Mesenchymal stem cell (in vitro differentiated cells and primary cell): Measurements from ENCODE around the gene HFM1. TPM values are rescaled to one million over a fixed set of nuclear protein-coding genes. Genes with fewer than 3 reads are reported as not detected.

Experiments
- DNase-seq: peaks from one replicate; pipeline ENCODE4 v3.0.0-alpha.2; 2013
- H2AFZ ChIP-seq: one replicate; pipeline ENCODE4 v1.6.1; 2013; ENCODE audit warnings: low read depth, mild to moderate bottlenecking, control low read depth, inconsistent platforms, low read length, moderate library complexity
- H2AK5ac ChIP-seq: 2 replicates; pipeline ENCODE4 v1.6.1; 2013; ENCODE audit warnings: low read length, moderate library complexity, mild to moderate bottlenecking, inconsistent platforms; ENCODE audit not compliant: severe bottlenecking
- H2BK120ac ChIP-seq: one replicate; pipeline ENCODE4 v1.6.1; 2013; ENCODE audit warnings: low read depth, mild to moderate bottlenecking, inconsistent platforms, low read length, moderate library complexity
- H2BK12ac ChIP-seq, 2 experiments: one replicate each; pipeline ENCODE4 v1.6.1; 2013; ENCODE audit warnings: inconsistent platforms in 2 of 2, low read length in 2 of 2, mild to moderate bottlenecking in 2 of 2, moderate library complexity in 2 of 2, control low read depth in 1 of 2
- H2BK15ac ChIP-seq: one replicate; pipeline ENCODE4 v1.6.1; 2013; ENCODE audit warnings: mild to moderate bottlenecking, low read depth, inconsistent platforms; ENCODE audit not compliant: poor library complexity, severe bottlenecking
- H2BK5ac ChIP-seq: 2 replicates; pipeline ENCODE4 v1.6.1; 2013; ENCODE audit warnings: low read depth, mild to moderate bottlenecking, low read length, control low read depth, inconsistent platforms; ENCODE audit not compliant: poor library complexity, severe bottlenecking
- H3K14ac ChIP-seq, 2 experiments: one replicate each; pipeline ENCODE4 v1.6.1; 2013; ENCODE audit warnings: inconsistent platforms in 2 of 2, low read length in 2 of 2, control low read depth in 1 of 2, mild to moderate bottlenecking in 1 of 2, moderate library complexity in 1 of 2
- H3K18ac ChIP-seq, 2 experiments: one replicate each; pipeline ENCODE4 v1.6.1; 2013; ENCODE audit warnings: inconsistent platforms in 2 of 2, low read length in 2 of 2, control low read depth in 1 of 2, low read depth in 1 of 2, mild to moderate bottlenecking in 1 of 2
- H3K23ac ChIP-seq, 2 experiments: one replicate each; pipeline ENCODE4 v1.6.1; 2013; ENCODE audit warnings: inconsistent platforms in 2 of 2, low read length in 2 of 2, mild to moderate bottlenecking in 2 of 2, moderate library complexity in 2 of 2, control low read depth in 1 of 2
- H3K27ac ChIP-seq: 2 replicates; pipeline ENCODE4 v1.5.1; 2013; ENCODE audit warnings: mild to moderate bottlenecking, moderate library complexity, low read length, control low read depth, inconsistent platforms; ENCODE audit not compliant: poor library complexity, severe bottlenecking
- H3K27me3 ChIP-seq, 2 experiments: 2 replicates each; pipeline versions ENCODE4 v1.6.1 to v1.7.0; 2013; ENCODE audit warnings: low read length in 2 of 2, mild to moderate bottlenecking in 2 of 2, moderate library complexity in 2 of 2, control low read depth in 1 of 2, inconsistent platforms in 1 of 2; ENCODE audit not compliant: control insufficient read depth in 1 of 2, insufficient read depth in 1 of 2
- H3K36me3 ChIP-seq, 2 experiments: 2 replicates each; pipeline versions ENCODE4 v1.6.1 to v1.7.0; 2013; ENCODE audit warnings: low read length in 2 of 2, control low read depth in 1 of 2, inconsistent platforms in 1 of 2, low read depth in 1 of 2, mild to moderate bottlenecking in 1 of 2; ENCODE audit not compliant: insufficient read depth in 2 of 2, control insufficient read depth in 1 of 2
- H3K4ac ChIP-seq, 2 experiments: one replicate each; pipeline ENCODE4 v1.6.1; 2013; ENCODE audit warnings: inconsistent platforms in 2 of 2, low read length in 2 of 2, mild to moderate bottlenecking in 2 of 2, moderate library complexity in 2 of 2, control low read depth in 1 of 2, low read depth in 1 of 2
- H3K4me1 ChIP-seq: 2 replicates; pipeline ENCODE4 v1.6.1; 2013; ENCODE audit warnings: low read depth, low read length, control low read depth; ENCODE audit not compliant: control insufficient read depth, insufficient read depth
- H3K4me2 ChIP-seq: 2 replicates; pipeline ENCODE4 v1.6.1; 2013; ENCODE audit warnings: low read length, mild to moderate bottlenecking, inconsistent platforms; ENCODE audit not compliant: poor library complexity, severe bottlenecking
- H3K4me3 ChIP-seq, 2 experiments: 2 replicates each; pipeline versions ENCODE4 v1.5.1 to v1.7.0; 2013; ENCODE audit warnings: low read length in 2 of 2, mild to moderate bottlenecking in 2 of 2, control low read depth in 1 of 2, low read depth in 1 of 2; ENCODE audit not compliant: insufficient read depth in 1 of 2
- H3K79me1 ChIP-seq: replicated peaks from 2 replicates; pipeline ENCODE4 v1.6.1; 2013; ENCODE audit warnings: mild to moderate bottlenecking, control low read depth, low read length, inconsistent platforms; ENCODE audit not compliant: poor library complexity, severe bottlenecking
- H3K9ac ChIP-seq: 2 replicates; pipeline ENCODE4 v1.7.0; 2013; ENCODE audit warnings: mild to moderate bottlenecking, low read length, moderate library complexity
- H3K9me3 ChIP-seq: 2 replicates; pipeline ENCODE4 v1.7.0; 2013; ENCODE audit warnings: mild to moderate bottlenecking, low read length; ENCODE audit not compliant: control insufficient read depth
- H4K8ac ChIP-seq: one replicate; pipeline ENCODE4 v1.6.1; 2013; ENCODE audit warnings: inconsistent platforms, mild to moderate bottlenecking, low read length, moderate library complexity
- H4K91ac ChIP-seq: one replicate; pipeline ENCODE4 v1.6.1; 2013; ENCODE audit warnings: mild to moderate bottlenecking, low read length, inconsistent platforms
- WGBS: methylation state at CpG from one replicate; pipeline ENCODE4 v1.1.7; 2013; ENCODE audit warnings: mixed read lengths; 5-methylcytosine and 5-hydroxymethylcytosine counted together
- small RNA-seq: library from polyadenylated mRNA; stranded (forward); fragments of <200 nt; extraction: miRNeasy Mini kit (QIAGEN cat#:217004); gene quantifications from one replicate; pipeline ENCODE3, GENCODE V24; 2013; ENCODE audit warnings: low read depth

HFM1 gene

DNA sequence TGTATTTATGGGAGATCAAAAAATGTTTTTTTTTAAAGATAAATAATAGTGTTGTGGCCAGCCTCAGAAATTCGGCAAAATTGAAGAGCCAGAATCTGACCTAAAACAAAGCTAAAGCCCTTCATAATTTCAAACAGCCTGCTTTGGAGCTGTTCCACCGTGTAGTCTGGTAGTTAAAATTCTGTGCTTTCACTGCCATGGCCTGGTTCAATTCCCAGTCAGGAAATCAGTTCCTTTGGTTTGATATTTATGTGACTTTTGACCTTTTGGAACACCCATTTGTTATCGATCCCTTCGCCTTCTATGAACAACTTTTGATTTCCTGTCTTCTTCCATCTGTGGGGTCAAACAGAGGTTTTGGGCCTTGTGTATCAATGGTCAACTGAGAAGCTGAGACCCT, 179.8 kb downstream of the HFM1 start:
- no peak overlapping the region for H4K91ac ChIP-seq
- no peaks in the 10 kb centered on the region for H3K9me3 ChIP-seq
- H2BK15ac ChIP-seq, result no peak overlapping the region
- no peaks in the 10 kb centered on the region for H3K36me3 ChIP-seq
- H3K4me2 ChIP-seq, result no peak overlapping the region
- DNase-seq, result no peak
- H3K27me3 ChIP-seq, result no peaks in the 10 kb centered on the region
- no peak overlapping the region for H3K23ac ChIP-seq
- H3K18ac ChIP-seq, result no peak overlapping the region
- H3K14ac ChIP-seq, result no peak overlapping the region
- H2BK5ac ChIP-seq, result no peak overlapping the region
- H3K4me3 ChIP-seq, result no peak overlapping the region
- no peak overlapping the region for H3K4ac ChIP-seq
- no peak overlapping the region for H2BK120ac ChIP-seq
- H2AFZ ChIP-seq, result no peak overlapping the region
- no peak overlapping the region for H3K9ac ChIP-seq
- no peaks in the 10 kb centered on the region for H3K4me1 ChIP-seq
- WGBS, result 86% methylated on average over 4 of the region's 4 CpGs
- no peak overlapping the region for H2BK12ac ChIP-seq
- H2AK5ac ChIP-seq, result no peak overlapping the region
- H3K79me1 ChIP-seq, result no peaks in the 10 kb centered on the region
- no peak overlapping the region for H3K27ac ChIP-seq
- no peak overlapping the region for H4K8ac ChIP-seq

DNA sequence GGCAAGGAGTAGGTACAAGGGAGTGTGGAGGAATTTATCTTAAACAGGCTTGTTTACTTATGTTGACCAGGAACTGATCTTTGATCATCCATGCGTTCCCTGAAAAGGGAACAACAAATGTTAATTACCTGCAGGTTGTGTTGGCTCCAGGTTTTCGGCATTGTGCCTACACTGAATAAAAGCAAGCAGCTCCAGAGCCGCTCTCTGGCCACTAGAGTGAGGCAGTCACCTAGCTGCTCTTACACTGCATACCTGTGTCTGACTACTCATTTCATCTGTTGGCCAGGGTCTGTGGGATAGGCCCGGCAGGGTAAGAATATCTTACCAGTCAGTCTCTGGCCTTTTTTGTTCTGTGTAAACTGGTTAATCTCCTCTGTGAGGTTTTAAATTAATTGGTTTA, 183.6 kb downstream of the HFM1 start:
- no peak overlapping the region for H3K4ac ChIP-seq
- H4K91ac ChIP-seq, result no peak overlapping the region
- H3K4me3 ChIP-seq, result no peak overlapping the region
- H2AK5ac ChIP-seq, result no peak overlapping the region
- no peak overlapping the region for H3K23ac ChIP-seq
- no peak overlapping the region for H2BK12ac ChIP-seq
- no peaks in the 10 kb centered on the region for H3K36me3 ChIP-seq
- no peaks in the 10 kb centered on the region for H3K9me3 ChIP-seq
- H3K18ac ChIP-seq, result no peak overlapping the region
- H3K4me2 ChIP-seq, result no peak overlapping the region
- no peaks in the 10 kb centered on the region for H3K27me3 ChIP-seq
- WGBS, result 91% methylated on average over 4 of the region's 4 CpGs
- no peak for DNase-seq
- no peaks in the 10 kb centered on the region for H3K79me1 ChIP-seq
- no peak overlapping the region for H3K14ac ChIP-seq
- H2BK15ac ChIP-seq, result no peak overlapping the region
- H3K27ac ChIP-seq, result no peak overlapping the region
- H3K4me1 ChIP-seq, result no peaks in the 10 kb centered on the region
- H3K9ac ChIP-seq, result no peak overlapping the region
- H4K8ac ChIP-seq, result no peak overlapping the region
- H2AFZ ChIP-seq, result no peak overlapping the region
- H2BK120ac ChIP-seq, result no peak overlapping the region
- no peak overlapping the region for H2BK5ac ChIP-seq

DNA sequence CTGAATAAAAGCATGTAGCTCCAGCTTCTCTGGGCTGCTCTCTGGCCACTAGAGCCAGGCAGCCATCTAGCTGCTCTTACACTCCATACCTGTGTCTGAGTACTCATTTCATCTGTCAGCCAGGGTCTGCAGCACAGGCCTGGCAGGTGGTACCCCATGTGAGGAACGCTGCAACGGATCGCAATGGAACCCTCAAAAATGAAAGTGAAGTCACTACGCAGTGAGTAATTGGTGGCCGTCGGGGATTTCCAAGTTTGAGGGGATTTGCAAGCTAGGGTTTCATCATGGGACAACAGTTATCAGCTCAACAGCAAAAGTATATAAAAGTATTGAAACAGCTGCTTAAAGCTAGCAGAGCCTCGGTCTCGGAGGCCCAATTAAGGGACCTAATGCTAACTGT, 186.7 kb downstream of the HFM1 start:
- no peak overlapping the region for H3K4me2 ChIP-seq
- H2BK15ac ChIP-seq, result no peak overlapping the region
- no peak overlapping the region for H3K23ac ChIP-seq
- H3K9ac ChIP-seq, result no peak overlapping the region
- H4K91ac ChIP-seq, result no peak overlapping the region
- no peak overlapping the region for H3K4ac ChIP-seq
- H3K9me3 ChIP-seq, result no peaks in the 10 kb centered on the region
- no peaks in the 10 kb centered on the region for H3K4me1 ChIP-seq
- H4K8ac ChIP-seq, result no peak overlapping the region
- no peak overlapping the region for H3K14ac ChIP-seq
- no peak overlapping the region for H2BK12ac ChIP-seq
- H3K27me3 ChIP-seq, result no peaks in the 10 kb centered on the region
- H3K4me3 ChIP-seq, result no peak overlapping the region
- H2BK5ac ChIP-seq, result no peak overlapping the region
- H3K79me1 ChIP-seq, result no peaks in the 10 kb centered on the region
- H3K27ac ChIP-seq, result no peak overlapping the region
- DNase-seq, result no peak
- 81% methylated on average over 8 of the region's 8 CpGs for WGBS
- H3K18ac ChIP-seq, result no peak overlapping the region
- no peaks in the 10 kb centered on the region for H3K36me3 ChIP-seq
- no peak overlapping the region for H2AFZ ChIP-seq
- H2BK120ac ChIP-seq, result no peak overlapping the region
- no peak overlapping the region for H2AK5ac ChIP-seq

Small RNA genes lying within 50 kb of the gene (small RNA-seq; reads per million reads assigned to genes)
- not detected for gene RF00019
